HG03354 (cell line): Measurements from ENCODE around the gene SAMD7.
A peak's percentile ranks its signal among the peaks of the same experiment; 100 is the strongest.

Experiments
- ATAC-seq: cut with Tn5 transposase; IDR thresholded peaks from one replicate; pipeline ENCODE4 v1.9.1; 2021; ENCODE audit warnings: mild to moderate bottlenecking; ENCODE audit not compliant: unreplicated experiment, poor library complexity, severe bottlenecking

SAMD7 gene

DNA sequence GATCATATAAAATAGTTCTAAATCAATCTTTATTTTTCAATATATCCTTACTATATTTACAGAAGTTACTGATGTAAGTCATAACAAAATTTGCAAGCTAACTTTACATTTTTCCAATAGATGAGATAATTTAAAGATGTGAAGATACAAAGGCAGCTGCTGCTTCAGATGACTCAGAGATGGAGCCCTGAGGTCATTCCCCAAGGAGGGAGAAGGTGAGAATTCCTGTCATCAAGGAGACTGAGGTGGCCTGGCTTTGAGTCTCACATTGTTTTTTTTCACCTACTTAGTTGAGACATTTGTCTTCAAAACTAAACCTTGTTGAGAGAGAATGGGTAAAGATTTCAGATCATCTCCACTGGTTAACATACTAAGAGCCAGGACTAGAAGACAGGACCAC lies 3.9 kb upstream of the SAMD7 start:
- no peak for ATAC-seq

DNA sequence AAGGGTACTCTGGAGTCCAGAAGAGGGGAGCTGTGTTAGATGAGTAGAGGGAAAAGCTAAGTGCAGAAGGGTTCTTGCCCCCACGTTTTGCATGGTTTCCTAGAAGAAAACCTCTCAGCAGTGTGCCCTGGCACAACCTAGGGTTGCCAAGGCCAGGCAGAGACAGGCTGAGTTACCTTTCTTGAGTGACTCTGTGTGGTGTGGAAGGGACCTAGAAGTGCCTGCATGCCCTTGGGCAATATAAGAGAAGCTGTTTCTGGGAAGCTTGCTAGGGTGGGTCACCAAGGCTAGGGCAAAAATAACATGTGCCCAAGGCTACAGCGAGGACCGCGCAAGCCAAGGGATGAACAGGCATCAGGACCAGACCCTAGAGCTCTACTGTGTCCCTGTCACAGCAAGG lies 3.4 kb upstream of the SAMD7 start:
- ATAC-seq: no peak

DNA sequence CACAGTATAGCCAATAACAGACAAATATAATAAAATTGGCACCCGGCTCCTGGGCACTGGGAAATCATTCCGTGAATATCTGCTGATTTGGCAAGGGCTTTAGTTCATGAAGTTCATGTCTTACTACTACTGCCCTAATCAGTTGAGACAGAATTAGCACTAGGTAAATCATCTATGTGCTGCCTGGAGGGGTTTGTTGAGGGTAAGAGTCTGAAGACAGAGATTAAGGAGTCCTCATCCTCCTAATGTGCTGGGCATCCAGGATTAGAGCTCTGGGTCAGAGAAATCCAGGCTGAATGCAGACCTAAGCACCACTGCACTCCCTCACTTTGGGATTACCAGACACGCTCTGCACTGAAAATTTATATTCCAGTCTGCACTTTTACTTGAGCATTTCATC lies 2.0 kb downstream of the SAMD7 start:
- ATAC-seq: no peak

DNA sequence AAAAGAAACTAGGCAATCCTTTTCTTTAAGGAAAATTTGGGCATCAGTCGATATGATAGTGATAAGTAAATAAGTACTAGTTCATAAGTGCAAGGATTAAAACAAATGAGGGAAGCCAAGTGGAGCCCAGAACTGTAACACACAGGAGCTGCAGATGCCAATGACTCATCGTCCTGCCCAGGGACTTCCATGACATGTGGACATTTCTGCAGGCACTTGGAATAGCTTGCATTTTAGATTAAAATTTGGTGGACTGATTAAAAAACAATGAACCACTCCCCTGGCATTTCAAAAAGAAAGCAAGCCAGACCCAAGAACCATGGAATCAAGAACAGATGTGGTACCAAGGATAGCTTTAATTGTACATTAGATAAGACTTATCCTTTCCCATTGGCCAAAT lies 2.9 kb downstream of the SAMD7 start:
- ATAC-seq: no peak

DNA sequence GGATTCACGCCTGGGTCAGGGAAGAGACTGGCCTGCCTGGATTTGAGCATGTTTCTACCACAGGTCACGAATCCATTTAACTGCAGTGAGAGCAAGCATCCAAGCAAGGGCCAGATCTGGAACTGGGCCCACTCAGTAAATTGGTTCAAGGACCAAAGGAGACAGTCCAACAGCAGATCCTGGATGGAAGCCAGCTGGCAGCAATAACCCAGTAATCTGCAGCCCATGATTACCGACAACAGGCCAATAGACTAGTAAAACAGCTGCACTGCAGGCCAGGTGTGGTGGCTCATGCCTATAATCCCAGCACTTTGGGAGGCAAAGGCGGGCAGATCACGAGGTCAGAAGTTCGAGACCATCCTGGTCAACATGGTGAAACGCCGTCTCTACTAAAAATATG lies 11.8 kb downstream of the SAMD7 start:
- ATAC-seq: no peak

DNA sequence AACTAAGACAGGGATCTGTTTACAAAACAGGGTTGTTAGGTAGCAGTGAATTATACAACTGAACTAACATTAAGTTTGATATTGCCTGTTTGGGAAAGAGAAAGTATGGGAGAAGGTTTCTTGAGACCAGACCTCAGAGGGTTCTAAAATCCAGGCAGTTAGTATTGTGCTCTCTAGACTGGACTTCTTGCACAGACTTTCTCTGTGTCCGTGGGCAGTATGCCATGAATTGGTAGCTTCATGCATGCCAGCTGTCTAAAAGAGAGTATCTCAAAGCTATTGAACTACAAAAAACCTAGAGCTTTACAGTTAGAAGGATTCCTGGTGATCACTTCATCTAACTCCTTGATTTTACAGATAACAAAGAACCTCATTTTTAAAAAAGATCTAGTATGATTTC lies 12.5 kb downstream of the SAMD7 start:
- ATAC-seq: no peak

DNA sequence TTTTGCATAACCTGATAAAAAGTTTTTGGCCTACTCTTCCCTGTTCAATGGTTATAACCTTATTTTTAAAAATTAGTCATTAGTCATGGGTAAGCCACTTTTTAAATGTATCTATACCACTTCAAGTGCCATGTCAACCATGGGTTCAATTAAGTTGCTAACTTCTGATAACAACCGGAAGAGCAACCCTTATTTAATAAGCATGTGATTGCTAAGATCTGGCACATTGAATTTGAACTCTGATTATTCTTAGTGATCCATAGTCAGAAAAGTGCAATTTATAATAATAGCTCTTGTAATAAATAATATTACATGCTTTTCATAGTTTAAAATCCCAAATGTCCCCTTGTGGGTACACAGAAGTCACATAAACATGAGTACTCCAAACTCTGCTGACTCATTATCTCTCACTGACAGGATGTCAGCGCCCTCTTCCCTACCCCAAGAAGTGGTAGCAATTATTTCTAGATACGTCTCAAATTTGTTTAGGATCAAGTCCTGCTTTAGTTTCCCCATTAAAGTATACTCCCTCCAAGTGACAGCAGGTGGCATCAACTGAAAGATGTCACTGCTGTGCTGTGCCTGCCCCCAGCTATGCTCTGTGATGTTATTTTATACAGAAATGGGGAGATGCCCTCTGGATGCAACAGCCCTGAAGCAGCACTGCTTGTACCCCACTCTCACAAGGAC lies 18.6 kb downstream of the SAMD7 start:
- peak; percentile 29 for ATAC-seq

DNA sequence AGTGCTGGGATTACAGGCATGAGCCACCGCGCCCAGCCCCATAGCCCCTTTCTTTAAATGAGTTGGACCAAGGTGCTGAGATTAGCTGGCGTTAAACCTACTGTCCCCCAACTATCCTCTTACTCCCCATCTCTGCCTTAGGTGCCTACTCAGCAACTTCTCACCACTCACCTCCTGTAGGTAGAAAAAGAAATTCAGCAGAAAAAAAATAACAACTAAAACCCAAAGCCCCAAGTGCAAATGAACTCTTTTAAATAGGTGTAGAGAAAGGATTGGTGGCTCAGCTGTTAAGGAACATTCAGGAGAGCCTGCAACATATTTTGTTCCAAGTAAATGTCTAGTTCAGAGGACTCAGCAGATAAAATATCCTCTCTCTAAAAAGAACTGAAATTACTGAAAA lies 19.5 kb downstream of the SAMD7 start:
- no peak for ATAC-seq

DNA sequence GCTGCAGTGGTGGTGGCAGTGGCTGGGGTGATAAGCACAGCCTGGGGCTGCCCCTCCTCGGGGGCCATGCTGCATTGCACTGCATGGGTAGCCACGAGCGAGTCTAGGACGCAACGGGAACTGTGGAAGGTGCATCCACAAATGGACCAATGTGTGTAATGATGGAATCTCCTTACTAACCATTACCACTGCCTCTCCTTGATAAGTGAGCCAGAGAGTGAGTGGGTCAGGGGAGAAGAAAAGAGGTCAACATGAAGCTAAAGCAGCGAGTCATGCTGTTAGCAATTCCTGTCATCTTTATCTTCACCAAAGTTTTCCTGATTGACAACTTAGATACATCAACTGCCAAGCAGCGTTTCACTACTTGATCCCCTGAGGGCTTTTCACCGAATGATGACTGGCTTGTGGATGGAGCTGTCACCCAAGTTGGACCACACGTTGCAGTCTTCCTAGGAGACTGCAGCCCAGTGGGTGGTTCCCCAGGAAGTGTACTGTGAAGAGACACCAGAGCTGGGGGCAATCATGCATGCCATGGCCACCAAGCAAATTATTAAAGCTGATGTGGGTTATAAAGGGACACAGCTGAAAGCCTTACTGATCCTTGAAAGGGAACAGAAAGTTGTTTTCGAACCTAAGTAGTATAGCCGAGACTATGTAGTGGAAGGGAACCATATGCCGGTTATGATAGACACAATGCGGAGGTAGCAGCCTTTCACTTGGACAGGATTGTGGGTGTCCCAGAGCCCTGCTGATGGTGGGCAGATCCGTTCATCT lies 20.6 kb downstream of the SAMD7 start:
- peak; percentile 97 for ATAC-seq

DNA sequence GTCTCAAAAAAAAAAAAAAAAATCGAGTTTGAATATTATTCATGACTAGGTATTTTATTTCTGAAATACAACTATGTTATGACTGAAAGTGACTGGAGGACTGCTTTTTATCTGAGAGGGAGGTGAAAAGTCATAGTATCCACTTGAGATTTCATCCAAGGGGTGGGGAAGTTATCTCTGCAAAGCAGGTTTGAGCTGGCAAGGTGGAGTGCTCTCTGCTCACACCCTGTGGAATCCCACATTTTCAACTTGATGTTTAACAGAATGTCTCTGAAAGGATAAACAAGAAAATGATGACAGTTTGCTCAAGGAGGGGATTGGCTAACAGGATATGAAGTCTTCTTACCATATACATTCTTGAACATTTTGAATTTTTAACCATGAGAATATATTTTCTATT lies 27.9 kb downstream of the SAMD7 start:
- ATAC-seq: no peak

DNA sequence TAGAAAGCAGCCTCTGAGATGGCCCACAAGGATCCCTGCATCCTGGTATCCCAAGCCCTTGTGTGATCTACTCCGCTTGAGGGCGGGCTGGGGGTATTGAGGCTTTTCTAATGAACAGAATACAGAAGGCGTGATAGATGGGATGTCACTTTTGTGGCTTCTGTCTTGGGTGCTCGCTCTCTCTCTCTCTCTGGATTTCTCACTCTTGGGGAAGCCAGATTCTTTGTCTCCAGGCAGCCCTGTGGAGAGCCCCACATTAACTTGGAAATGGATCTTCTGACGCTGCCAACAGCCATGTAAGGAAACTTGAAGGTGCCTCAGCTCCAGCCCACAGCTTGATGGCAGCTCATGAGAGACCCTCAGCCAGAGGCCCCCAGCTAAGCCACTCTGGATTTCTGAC lies 28.4 kb downstream of the SAMD7 start:
- ATAC-seq: no peak

DNA sequence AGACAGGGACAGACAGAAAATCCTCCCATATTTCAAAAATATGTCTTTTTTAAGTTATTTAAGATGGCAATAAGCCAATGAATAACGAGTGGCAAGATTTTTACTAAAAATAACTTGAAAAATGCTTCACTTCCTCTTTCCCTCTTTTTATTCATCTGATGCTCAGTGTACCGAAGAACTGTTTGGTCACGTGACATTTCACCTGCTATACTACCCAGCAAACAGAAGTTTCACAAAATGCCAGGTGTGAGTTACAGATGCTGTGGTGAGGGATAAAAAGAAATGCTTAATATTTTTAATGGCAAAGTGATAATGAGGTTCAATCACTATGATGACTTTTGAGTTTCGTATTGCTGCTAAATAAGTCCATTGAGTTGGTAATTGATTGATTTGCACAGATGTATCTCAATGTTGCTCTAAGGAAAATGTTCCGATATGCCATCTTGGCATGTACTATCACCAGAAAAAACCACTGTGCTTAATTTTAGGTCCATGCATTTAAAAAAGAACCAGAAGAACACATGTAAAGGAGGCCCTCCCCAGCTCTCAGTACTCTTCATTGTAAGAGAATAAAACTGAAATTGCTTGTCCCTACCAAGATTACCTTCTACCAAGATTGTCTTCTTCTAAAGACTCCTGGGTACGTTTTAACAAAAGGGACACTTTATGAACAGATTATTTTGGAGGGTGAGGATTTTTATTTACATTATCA lies 29.3 kb downstream of the SAMD7 start:
- peak; percentile 82 for ATAC-seq

DNA sequence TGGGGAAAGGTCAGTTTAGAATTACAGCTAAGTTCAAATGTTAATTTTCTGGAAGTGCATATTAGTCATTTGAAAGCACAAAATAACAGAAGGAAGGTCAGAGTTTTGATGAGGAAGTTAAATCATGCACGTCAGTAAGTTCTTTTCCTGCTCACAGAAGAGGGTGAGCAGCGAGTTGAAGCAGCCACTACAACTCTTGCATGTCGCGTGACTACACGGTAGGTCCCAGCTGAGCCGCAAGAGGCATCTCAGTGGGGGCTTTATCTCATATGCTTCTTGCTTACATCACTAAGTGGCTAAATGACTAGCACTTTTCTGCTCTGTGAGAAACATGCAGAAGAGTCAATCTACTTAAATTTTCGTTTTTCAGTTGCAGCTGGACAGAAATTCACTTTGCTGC lies 33.9 kb downstream of the SAMD7 start:
- peak; percentile 87 for ATAC-seq

DNA sequence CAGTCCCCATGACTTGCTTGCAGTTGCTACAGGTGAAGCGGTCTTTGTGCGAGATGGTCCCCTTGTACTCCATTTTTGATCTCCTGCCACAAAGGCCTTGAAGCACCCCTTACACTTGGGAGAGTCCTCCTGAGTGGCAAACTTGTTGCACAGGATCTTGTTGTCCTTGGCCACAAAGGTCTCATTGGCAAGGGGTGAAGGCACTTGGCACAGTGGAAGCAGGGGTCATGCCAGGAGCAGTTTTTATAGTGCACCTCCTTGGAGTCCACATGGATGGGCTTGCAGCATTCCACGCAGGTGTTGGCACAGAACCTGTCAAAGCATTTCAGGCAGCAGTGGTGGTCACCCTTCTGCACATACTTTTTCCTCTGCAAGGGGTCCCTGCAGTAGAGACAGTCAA lies 35.0 kb downstream of the SAMD7 start:
- ATAC-seq: no peak

DNA sequence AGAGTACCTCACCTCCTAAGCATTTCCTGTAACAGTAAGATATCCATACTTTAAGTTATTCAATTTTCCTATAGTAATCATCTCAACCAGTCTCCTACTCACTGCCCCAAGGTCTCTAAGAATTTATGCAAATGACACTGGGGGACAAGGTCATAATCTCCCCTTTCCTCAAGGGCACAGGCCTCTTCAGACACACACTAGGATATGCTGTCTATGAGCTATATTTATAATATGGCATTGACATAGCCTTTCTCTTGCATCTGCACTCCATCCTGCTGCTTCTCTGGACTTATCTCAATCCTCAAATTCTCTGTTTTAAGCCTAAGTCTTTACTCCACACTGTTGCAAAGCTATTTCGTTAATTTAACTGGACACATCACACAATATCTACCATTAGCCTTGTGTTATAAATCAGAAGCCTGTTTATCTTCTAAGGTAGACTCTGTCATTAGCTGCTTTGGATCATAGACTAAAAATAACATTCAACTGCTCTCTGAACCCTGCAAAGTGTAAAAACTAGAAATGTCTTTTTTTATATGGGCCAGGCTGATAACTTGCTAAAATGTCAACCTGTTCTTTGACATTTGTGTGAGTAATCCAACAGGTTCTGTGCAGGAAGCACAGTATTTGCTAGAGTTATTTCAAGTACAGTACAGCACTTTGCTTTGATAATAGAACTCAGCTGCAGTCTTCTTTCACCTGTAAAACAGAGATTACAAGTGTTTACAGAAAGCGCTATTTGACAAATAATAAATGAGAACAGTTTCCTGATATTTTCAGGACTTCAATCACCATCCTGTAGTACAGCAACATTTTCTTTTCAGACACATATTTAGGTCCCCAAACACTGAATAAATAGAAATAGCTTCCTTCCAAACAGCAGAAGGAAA lies 37.4 kb downstream of the SAMD7 start:
- ATAC-seq: no peak

DNA sequence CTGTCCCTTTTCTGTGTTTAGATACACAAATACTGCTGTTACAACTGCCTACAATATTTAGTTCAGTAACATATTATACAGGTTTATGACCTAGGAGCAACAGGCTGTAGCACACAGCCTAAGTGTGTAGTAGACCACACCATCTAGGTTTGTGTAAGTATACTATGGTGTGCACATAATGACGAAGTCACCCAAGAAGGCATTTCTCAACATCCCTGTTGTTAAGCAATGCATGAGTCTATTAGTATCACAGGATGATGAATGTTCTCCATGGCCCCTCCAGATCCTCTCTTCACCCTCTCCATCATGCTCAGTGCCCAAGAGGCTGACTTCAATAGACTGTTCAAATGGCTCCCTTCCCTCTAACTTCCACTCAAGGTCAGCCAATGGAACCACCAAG lies 40.7 kb downstream of the SAMD7 start:
- ATAC-seq: no peak

DNA sequence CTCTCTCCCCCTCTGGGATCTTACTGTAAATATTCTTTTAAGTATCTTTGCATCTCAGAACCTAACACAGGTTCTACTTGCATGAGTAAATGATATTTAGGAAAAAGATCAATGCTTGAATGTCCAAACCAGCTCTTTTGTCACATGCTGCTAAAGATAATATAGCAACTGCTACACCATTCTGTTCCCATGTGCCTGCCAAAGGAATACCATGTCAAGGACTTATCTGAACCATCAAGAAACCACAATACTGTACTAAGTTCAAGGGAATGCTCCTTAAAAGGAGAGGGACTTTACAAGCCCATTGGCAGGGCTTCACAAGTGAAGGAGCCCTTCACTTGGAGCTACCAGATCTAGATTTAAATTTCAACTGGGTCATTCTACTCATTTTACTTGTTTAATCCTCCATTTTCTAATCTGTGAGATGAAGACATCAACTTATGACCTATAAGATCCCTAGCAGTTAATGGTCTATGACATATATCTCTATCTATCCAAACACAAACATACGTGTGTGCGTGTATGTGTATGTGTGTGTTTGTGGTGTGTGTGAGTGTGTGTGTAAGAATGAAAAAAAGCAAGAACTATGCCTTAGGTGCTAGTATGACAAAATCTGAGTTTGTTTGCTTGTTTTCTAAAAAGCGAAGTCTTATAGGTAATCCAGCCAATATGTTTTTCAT lies 42.2 kb downstream of the SAMD7 start:
- ATAC-seq: peak; percentile 33

DNA sequence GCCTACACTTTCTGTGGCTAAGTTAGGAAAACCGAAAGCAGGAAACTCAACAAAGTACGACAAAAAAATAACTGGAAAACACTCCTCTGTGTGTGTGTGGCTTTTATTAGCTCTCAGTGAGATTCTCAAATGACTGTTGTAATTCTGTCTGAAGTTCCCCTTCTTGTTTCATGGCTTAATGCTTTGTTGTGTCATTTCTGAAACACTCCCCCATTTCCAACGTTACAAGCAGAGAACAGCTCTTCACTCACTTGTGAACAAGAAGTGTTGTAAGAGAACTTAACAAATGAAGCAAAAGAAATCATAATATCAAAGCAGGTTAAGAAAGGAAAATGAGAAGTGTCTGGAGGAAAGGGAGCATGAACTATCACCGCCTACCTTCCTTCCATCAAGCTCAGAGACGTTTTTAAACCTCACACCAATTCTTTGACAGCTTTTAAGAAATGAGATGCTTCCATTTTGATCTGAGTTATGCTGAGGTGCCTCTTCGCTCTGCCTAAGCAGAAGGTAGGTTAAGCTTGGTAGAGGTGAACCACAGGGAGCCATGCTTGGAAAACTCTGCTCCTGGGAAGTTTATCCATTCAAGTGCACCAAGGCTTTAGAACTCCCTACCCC lies 42.9 kb downstream of the SAMD7 start:
- peak; percentile 79 for ATAC-seq

DNA sequence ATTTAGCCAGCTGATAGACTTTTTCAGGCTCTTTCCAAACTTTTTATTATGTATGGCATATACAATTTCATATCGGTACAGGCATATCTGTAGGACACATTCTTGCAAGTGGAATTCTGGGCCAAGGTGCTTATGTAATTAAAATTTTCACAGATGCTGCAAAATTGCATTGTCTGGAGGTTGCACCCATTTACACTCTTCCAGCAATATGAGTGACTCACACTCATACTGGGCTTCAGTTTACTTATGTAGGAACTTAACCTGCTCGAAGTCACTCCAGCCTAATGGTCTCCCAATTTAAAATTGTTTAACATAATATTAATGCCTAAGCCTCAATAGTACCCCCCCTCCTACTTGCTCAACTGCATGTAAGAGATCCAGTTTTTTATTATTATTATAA lies 44.0 kb downstream of the SAMD7 start:
- no peak for ATAC-seq
